B cell (primary cell): ENCODE data around the gene SNTA1.

Experiments used
- CTCF ChIP-seq: fragments of 200-600 bp; IDR thresholded peaks from one replicate; pipeline ENCODE4 v1.8.0; 2022; ENCODE audit warnings: antibody characterized with exemption, mild to moderate bottlenecking
- EZH2 ChIP-seq: IDR thresholded peaks from 2 replicates; pipeline ENCODE4 v1.6.1; 2012; ENCODE audit warnings: borderline replicate concordance, low read depth, mild to moderate bottlenecking, moderate library complexity, low read length; ENCODE audit not compliant: insufficient read depth, poor library complexity, severe bottlenecking

DNA sequence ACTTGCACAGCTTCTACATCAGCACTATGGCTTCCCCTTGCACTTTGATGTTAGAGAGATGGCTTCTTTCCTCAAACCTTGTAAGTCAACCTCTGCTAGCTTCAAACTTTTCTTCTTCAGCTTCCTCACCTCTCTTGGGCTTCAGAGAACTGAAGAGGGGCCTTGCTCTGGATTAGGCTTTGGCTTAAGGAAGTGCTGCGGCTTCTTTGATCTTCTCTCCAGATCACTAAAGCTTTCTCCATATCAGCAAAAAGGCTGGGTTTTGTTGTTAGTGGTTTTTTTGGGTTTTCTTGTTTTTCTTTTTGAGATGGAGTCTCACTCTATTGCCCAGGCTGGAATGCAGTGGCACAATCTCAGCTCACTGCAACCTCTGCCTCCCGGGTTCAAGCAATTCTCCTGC is 66.2 kb downstream of the SNTA1 start:
- no peak for TF ChIP-seq CTCF
- no peak for TF ChIP-seq EZH2
